Measurements from ENCODE around the gene MUC20. TPM values are rescaled to one million over a fixed set of nuclear protein-coding genes. Genes with fewer than 3 reads are reported as not detected.

The MUC20 gene
- total RNA-seq, 1 experiment from 2014 or later: not detected

DNA sequence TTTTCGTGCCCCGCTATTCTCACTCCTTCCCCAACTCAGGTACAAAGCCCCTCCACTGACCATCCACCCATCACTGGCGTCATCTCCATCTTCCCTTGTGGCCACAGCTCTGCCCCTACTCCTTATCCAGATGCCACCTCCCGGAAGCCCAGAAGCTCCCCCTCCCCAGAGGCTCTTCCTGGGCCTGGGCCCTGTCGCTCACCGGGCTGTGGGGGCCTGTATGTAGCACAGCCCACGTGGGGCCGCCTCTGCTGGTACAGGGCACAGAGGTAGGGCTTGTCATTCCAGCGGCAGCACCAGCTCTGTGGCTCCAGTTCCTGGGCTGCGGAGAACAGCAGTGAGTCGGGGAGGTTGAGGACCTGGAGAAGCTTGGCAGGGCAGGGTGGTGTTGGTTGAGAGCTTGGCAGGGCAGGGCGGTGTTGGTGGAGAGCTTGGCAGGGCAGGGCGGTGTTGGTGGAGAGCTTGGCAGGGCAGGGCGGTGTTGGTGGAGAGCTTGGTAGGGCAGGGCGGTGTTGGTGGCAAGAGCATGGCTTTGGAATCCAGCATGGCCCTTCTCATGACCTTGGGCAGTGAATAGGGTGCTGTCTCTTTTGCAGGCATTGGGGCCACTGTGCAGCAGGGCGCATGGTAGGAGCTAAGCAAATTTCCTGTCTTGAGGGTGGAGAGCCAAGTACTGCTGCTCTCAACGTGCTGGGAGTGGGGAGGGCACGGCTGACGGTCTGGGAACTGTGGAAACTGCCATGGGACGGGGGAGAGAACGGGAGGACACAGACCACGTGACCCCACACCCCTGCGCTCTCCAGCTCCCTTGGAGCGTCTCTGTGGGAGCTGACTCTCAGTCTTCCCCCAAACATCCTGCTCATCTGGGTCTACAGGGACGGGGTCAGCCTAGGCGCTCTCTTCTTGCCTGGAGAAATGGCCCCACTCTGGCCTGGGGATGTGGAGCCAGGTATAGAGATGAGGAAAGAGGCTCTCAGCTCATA lies 43.4 kb downstream of the MUC20 start:
- no peak overlapping the region for H4K8ac ChIP-seq (replicated peaks; ENCODE audit: insufficient read length, low read depth, low read length)
- TF ChIP-seq, protein P1, sequence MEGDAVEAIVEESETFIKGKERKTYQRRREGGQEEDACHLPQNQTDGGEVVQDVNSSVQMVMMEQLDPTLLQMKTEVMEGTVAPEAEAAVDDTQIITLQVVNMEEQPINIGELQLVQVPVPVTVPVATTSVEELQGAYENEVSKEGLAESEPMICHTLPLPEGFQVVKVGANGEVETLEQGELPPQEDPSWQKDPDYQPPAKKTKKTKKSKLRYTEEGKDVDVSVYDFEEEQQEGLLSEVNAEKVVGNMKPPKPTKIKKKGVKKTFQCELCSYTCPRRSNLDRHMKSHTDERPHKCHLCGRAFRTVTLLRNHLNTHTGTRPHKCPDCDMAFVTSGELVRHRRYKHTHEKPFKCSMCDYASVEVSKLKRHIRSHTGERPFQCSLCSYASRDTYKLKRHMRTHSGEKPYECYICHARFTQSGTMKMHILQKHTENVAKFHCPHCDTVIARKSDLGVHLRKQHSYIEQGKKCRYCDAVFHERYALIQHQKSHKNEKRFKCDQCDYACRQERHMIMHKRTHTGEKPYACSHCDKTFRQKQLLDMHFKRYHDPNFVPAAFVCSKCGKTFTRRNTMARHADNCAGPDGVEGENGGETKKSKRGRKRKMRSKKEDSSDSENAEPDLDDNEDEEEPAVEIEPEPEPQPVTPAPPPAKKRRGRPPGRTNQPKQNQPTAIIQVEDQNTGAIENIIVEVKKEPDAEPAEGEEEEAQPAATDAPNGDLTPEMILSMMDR (conservative IDR thresholded peaks at IDR 0.05): no peak
- no peak overlapping the region for H2BK120ac ChIP-seq (ENCODE audit: low read depth, low read length, poor library complexity, severe bottlenecking)
- no CpG with 5 or more reads among the region's 26 CpGs for WGBS (ENCODE audit: extremely low coverage, insufficient read length, low lambda C conversion rate)
- no peak overlapping the region for H3K9ac ChIP-seq (ENCODE audit: extremely low read depth, insufficient read length, low read length)
- peaks cover 5 to 8% of the 10 kb centered on the region in 2 experiments; a peak in 4 of 5 replicates for H3K9me3 Mint-ChIP-seq
- H3K27me3 Mint-ChIP-seq (ENCODE audit: low read depth): peaks cover 5% of the 10 kb centered on the region
- DNase-seq: no peak
- H3K23ac ChIP-seq (ENCODE audit: insufficient read length, low read depth, low read length): no peak overlapping the region
- H4K20me1 ChIP-seq (ENCODE audit: control insufficient read depth, insufficient read depth, insufficient read length): no peaks in the 10 kb centered on the region
- H2BK5ac ChIP-seq (ENCODE audit: insufficient read length, low read length): no peak overlapping the region
- no peak overlapping the region for H2AFZ ChIP-seq (ENCODE audit: low read length)
- H3K4me1 Mint-ChIP-seq: peaks cover 0 to 2% of the 10 kb centered on the region in 2 experiments; a peak in 1 of 4 replicates
- no peak overlapping the region for H4K91ac ChIP-seq (ENCODE audit: insufficient read length, low read depth, low read length)
- no peaks in the 10 kb centered on the region for H3K79me1 ChIP-seq (ENCODE audit: insufficient read depth, low read depth, low read length, poor library complexity, severe bottlenecking)
- H2AK5ac ChIP-seq (ENCODE audit: insufficient read length, low read length): no peak overlapping the region
- H3K18ac ChIP-seq (ENCODE audit: insufficient read length, low read depth, low read length): no peak overlapping the region
- H2BK15ac ChIP-seq (ENCODE audit: low read depth, low read length): no peak overlapping the region
- H3K27ac Mint-ChIP-seq: peak overlapping the region in 1 of 3 experiments; percentile 87; a peak in 1 of 7 replicates
- H2BK12ac ChIP-seq (ENCODE audit: insufficient read length, low read depth, low read length): no peak overlapping the region
- peaks cover 2% of the 10 kb centered on the region for H3K23me2 ChIP-seq (ENCODE audit: insufficient read length, low read depth, low read length, poor library complexity, severe bottlenecking)
- no peak overlapping the region for H4K5ac ChIP-seq (ENCODE audit: insufficient read length, low read depth, low read length)
- peaks cover 0 to 5% (median 2%) of the 10 kb centered on the region in 3 experiments; a peak in 1 of 7 replicates for H3K36me3 Mint-ChIP-seq (ENCODE audit: insufficient read depth in 1 of 3, low read depth in 3 of 3)
- H3K27me3 ChIP-seq (ENCODE audit: insufficient read depth, low read length): no peaks in the 10 kb centered on the region
- no peak overlapping the region for H2BK20ac ChIP-seq (ENCODE audit: low read depth, low read length, poor library complexity, severe bottlenecking)
- no peak overlapping the region for H3K4me3 Mint-ChIP-seq
- no peak overlapping the region for H3K4me2 ChIP-seq (ENCODE audit: insufficient read depth, insufficient read length, low read length)
- H3K4ac ChIP-seq (ENCODE audit: low read depth, low read length): no peak overlapping the region
- no peaks in the 10 kb centered on the region for H3K9me3 ChIP-seq (ENCODE audit: control insufficient read depth, low read depth, low read length)
- no peaks in the 10 kb centered on the region for H3K4me1 ChIP-seq (ENCODE audit: insufficient read depth, low read length)
- no peak overlapping the region for H3K27ac ChIP-seq (ENCODE audit: insufficient read length, low read depth, low read length)
- H3K56ac ChIP-seq (ENCODE audit: insufficient read length, low read depth, low read length): no peak overlapping the region
- no peaks in the 10 kb centered on the region for H3K79me2 ChIP-seq (ENCODE audit: insufficient read depth, low read length)
- H3T11ph ChIP-seq (ENCODE audit: low read length): no peak overlapping the region
- no peak overlapping the region for H3K14ac ChIP-seq (ENCODE audit: insufficient read depth, low read length)

Measured in H9 (cell line).